Stimulated activated CD8-positive, alpha-beta memory T cell treated with anti-CD3 and anti-CD28 coated beads, Interleukin-15, amount 100 ng/mL, for 1 hour (primary cell): ENCODE results near the gene MKRN2OS.

Experiments
- DNase-seq: peaks from one replicate; pipeline ENCODE4 v3.0.0-alpha.2; 2020; ENCODE audit warnings: low read depth

MKRN2OS gene

GRCh38 chr3:12513694-12514446, 31.4 kb downstream of the MKRN2OS start:
- DNase-seq, result no peak

GRCh38 chr3:12512534-12513118, 32.7 kb downstream of the MKRN2OS start:
- DNase-seq, result no peak

- DNase-seq, result no peak
These were observed 35.8 kb downstream of the MKRN2OS start for GRCh38 chr3:12509466-12509865.

- no peak for DNase-seq
These were observed 37.0 kb downstream of the MKRN2OS start for GRCh38 chr3:12508291-12508700.

- no peak for DNase-seq
These were observed 37.6 kb downstream of the MKRN2OS start for GRCh38 chr3:12507591-12508281.

GRCh38 chr3:12506201-12506709, 39.0 kb downstream of the MKRN2OS start:
- DNase-seq, result no peak

GRCh38 chr3:12503126-12503957, 42.0 kb downstream of the MKRN2OS start:
- DNase-seq, result no peak

- no peak for DNase-seq
These were observed 43.8 kb downstream of the MKRN2OS start for GRCh38 chr3:12501360-12502020.

- no peak for DNase-seq
These were observed 45.8 kb downstream of the MKRN2OS start for GRCh38 chr3:12499474-12499873.

- DNase-seq, result no peak
These were observed 48.9 kb downstream of the MKRN2OS start for GRCh38 chr3:12496453-12496761.

- no peak for DNase-seq
These were observed 49.4 kb downstream of the MKRN2OS start for GRCh38 chr3:12495749-12496452.

- DNase-seq, result no peak
These were observed 54.8 kb downstream of the MKRN2OS start for GRCh38 chr3:12490547-12490946.

GRCh38 chr3:12489832-12490231, 55.5 kb downstream of the MKRN2OS start:
- DNase-seq, result no peak
